DMS 273 (cell line): Measurements from ENCODE around the gene CPAMD8.

Source experiments
- DNase-seq: peaks from one replicate; lab custom pipeline; 2025; ENCODE audit not compliant: unreplicated experiment; lab: John Stamatoyannopoulos, UW

CPAMD8 gene

GRCh38 chr19:16849168-16849567, 177.4 kb downstream of the CPAMD8 start:
- no peak for DNase-seq

DNA sequence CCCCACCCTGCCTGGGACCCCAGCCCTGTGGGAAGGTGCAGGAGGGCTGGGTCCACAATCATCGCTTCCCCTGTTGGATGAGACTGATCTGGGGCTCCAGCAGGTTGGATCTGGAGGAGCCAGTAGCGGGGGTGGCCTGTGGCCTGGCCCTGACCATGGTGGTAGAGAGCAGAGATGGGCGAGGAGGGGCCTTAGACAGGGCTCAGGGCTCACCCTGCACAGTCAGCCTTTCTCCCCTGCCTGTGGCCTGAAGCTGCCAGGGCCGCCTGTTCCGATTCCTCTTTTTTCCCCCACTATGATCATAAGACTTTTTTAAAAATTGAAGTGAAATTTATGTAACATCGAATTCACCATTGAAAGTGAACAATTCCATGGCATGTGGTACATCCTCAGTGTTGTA, 179.2 kb downstream of the CPAMD8 start:
- no peak for DNase-seq

DNA sequence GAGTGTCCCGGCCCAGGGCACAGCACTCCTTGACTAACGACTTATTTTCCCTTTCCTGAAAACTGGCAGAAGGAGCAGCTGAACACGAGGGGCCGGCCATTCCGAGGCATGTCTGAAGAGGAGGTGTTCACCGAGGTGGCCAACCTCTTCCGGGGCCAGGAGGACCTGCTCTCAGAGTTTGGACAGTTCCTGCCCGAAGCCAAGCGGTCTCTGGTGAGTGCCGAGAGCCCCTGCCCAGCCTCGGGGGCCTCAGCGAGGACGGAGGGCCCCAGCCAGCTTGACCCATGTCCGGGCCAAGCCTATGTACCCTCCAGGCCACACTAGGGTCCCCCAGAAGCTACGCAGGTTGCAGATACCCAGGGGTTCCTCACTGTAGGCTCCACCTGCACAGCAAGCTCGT, 179.7 kb downstream of the CPAMD8 start:
- DNase-seq, result no peak
